B cell (primary cell): ENCODE data around the gene HADH.

Source experiments
- EZH2 ChIP-seq: IDR thresholded peaks from 2 replicates; pipeline ENCODE4 v1.6.1; 2012; ENCODE audit warnings: borderline replicate concordance, low read depth, mild to moderate bottlenecking, moderate library complexity, low read length; ENCODE audit not compliant: insufficient read depth, poor library complexity, severe bottlenecking
- TF ChIP-seq, protein P1 (sequence below): fragments of 200-600 bp; IDR thresholded peaks from one replicate; pipeline ENCODE4 v1.8.0; 2022; ENCODE audit warnings: antibody characterized with exemption, mild to moderate bottlenecking

DNA sequence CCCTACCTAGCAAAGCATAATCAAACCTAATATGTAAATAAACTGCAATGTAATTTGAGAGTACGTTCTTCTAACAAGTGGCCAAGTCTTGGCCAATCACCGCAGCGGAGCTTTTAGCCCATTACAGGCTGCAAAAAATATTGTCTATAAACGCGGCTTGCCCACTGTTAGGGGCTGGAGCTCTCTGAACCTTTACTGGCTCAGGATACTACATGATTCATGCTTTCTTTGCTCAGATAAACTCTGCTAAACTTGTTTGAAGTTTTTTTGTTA is 990 bp upstream of the HADH start:
- TF ChIP-seq, protein P1, sequence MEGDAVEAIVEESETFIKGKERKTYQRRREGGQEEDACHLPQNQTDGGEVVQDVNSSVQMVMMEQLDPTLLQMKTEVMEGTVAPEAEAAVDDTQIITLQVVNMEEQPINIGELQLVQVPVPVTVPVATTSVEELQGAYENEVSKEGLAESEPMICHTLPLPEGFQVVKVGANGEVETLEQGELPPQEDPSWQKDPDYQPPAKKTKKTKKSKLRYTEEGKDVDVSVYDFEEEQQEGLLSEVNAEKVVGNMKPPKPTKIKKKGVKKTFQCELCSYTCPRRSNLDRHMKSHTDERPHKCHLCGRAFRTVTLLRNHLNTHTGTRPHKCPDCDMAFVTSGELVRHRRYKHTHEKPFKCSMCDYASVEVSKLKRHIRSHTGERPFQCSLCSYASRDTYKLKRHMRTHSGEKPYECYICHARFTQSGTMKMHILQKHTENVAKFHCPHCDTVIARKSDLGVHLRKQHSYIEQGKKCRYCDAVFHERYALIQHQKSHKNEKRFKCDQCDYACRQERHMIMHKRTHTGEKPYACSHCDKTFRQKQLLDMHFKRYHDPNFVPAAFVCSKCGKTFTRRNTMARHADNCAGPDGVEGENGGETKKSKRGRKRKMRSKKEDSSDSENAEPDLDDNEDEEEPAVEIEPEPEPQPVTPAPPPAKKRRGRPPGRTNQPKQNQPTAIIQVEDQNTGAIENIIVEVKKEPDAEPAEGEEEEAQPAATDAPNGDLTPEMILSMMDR: no peak
- no peak for TF ChIP-seq EZH2
